Measurements from ENCODE around the gene OLFM2.

The OLFM2 gene

DNA sequence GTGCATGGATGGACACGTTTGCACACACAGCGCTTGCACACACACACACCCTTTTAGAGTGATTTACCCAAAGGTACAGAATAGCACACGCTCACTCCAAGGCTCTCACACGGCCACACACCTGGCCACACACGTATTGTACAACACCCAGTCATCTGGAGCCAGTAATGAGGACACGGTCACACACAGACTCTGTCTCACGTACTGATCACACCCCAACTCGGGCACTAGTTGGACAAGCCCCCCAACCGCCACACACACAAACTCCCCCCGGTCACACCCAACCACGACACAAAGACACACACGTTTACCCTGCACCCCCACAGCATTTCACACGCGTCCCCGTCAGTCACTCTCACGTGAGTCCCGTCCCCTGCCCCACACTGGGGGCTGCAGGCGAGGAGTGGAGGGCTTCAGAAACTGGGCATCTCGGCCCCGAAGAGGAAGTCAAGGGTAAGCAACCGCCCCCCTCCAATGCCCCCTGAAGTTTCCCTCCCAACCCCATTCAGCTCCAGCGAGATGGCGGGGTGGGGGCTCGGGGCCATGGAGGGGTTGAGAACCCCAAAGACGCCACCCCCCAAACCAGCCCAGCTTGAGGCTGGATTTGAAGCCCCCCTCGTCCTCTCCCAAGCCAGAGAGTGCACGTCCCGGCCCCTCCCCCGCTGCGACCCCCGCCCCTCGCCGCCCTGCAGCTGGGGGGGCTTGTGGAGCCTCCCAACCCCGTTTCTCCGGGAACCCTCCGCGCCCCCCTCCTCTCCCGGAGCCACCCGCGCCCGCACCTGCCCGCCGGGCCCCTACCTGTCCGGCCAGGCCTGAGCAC lies 599 bp downstream of the OLFM2 start:
- no peak for DNase-seq (ENCODE audit: low read depth in 1 of 2, low spot score in 1 of 2)
- H3K4me3 ChIP-seq (replicated peaks; ENCODE audit: insufficient read depth, low read length), result no peak overlapping the region
- peaks cover 27% of the 10 kb centered on the region for H3K27me3 ChIP-seq (ENCODE audit: insufficient read depth, poor library complexity, severe bottlenecking)
- H3K27ac ChIP-seq (replicated peaks), result no peak overlapping the region
- TF ChIP-seq GABPA (IDR thresholded peaks at IDR 0.05; ENCODE audit: low read depth) (no peak), SPI1 (IDR thresholded peaks at IDR 0.05; ENCODE audit: borderline replicate concordance, low read depth) (no peak), CTCF (IDR thresholded peaks at IDR 0.05; ENCODE audit: insufficient read depth, low read length) (no peak), POLR2AphosphoS5 (IDR thresholded peaks at IDR 0.05; ENCODE audit: low read depth) (no peak)

DNA sequence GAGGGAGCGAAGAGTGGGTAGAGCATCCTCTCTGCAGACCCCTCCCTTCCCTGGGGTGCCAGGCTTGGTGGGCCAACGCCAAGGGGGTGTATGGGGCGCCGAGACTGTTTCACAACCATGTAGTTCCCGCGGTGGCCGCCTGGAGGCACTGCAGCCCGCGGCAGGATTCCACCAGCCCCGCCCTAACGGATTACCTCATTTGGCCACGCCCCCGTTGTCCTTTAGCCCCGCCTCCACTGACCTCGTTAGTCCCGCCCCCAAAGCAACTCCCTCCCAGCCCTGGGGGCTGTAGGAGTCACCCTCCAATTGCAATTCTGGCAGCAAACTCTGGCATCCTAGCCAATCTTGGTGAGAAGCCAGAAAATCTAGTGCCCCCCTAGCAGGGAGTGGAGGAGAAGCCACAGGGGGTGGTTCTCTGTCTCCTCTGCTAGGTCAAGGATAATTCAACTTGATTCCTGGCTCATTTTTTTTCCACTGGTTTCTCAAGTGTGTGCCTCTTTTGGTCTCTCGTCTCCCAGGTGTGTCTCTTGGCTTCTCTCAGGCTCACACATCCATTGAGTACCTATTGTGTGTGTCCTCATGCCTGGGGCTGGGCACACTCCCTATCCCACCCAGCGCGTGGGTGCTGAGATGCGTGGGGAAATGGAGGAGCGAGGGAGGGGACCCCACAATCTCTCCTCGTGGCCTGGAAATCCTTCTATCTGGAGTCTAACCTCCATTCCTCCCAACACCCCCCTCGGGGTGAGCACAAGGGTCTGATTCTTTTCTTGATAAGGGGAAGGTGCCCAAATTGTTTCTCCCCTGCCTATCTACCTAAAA lies 2.0 kb downstream of the OLFM2 start:
- no peak overlapping the region for H3K27ac ChIP-seq (replicated peaks)
- TF ChIP-seq POLR2AphosphoS5 (IDR thresholded peaks at IDR 0.05; ENCODE audit: low read depth), result no peak
- TF ChIP-seq CTCF (IDR thresholded peaks at IDR 0.05; ENCODE audit: insufficient read depth, low read length), result peak; percentile 59
- DNase-seq (ENCODE audit: low read depth in 1 of 2, low spot score in 1 of 2), result peak in 1 of 2 experiments; percentile 57
- H3K4me3 ChIP-seq (replicated peaks; ENCODE audit: insufficient read depth, low read length), result no peak overlapping the region
- H3K27me3 ChIP-seq (ENCODE audit: insufficient read depth, poor library complexity, severe bottlenecking), result peaks cover 27% of the 10 kb centered on the region

- no peak overlapping the region for H3K4me3 ChIP-seq (replicated peaks; ENCODE audit: insufficient read depth, low read length)
- DNase-seq (ENCODE audit: low read depth in 1 of 2, low spot score in 1 of 2), result no peak
- no peak for TF ChIP-seq CTCF (IDR thresholded peaks at IDR 0.05; ENCODE audit: insufficient read depth, low read length)
- TF ChIP-seq SPI1 (IDR thresholded peaks at IDR 0.05; ENCODE audit: borderline replicate concordance, low read depth), result no peak
- no peak for TF ChIP-seq REST (IDR thresholded peaks at IDR 0.05; ENCODE audit: insufficient replicate concordance, low read depth)
- no peak for TF ChIP-seq POLR2AphosphoS5 (IDR thresholded peaks at IDR 0.05; ENCODE audit: low read depth)
- no peak for TF ChIP-seq GABPA (IDR thresholded peaks at IDR 0.05; ENCODE audit: low read depth)
- H3K27ac ChIP-seq (replicated peaks), result no peak overlapping the region
- peaks cover 27% of the 10 kb centered on the region for H3K27me3 ChIP-seq (ENCODE audit: insufficient read depth, poor library complexity, severe bottlenecking)
Observed at GRCh38 chr19:9932835-9933234, 3.5 kb downstream of the OLFM2 start.

DNA sequence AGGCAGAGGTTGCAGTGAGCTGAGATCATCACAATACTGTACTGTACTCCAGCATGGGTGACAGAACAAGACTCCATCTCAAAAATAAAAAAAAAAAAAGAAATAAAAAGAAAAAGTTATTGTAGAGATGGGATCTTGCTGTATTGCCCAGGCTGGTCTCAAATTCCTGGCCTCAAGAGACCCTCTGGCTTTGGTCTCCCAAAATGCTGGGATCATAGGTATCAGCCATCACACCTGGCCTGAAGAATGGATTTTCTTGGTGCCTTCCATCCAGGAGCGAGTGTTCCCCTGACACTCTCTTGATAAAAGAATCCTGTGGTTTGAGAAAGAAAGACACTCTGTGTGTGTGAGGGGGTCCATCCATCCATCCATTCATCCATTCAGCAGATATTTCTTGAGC lies 4.7 kb downstream of the OLFM2 start:
- peaks cover 20% of the 10 kb centered on the region for H3K27me3 ChIP-seq (ENCODE audit: insufficient read depth, poor library complexity, severe bottlenecking)
- no peak overlapping the region for H3K27ac ChIP-seq (replicated peaks)
- no peak for TF ChIP-seq SPI1 (IDR thresholded peaks at IDR 0.05; ENCODE audit: borderline replicate concordance, low read depth)
- no peak for TF ChIP-seq GABPA (IDR thresholded peaks at IDR 0.05; ENCODE audit: low read depth)
- no peak for TF ChIP-seq REST (IDR thresholded peaks at IDR 0.05; ENCODE audit: insufficient replicate concordance, low read depth)
- no peak for TF ChIP-seq CTCF (IDR thresholded peaks at IDR 0.05; ENCODE audit: insufficient read depth, low read length)
- no peak for TF ChIP-seq POLR2AphosphoS5 (IDR thresholded peaks at IDR 0.05; ENCODE audit: low read depth)
- no peak for DNase-seq (ENCODE audit: low read depth in 1 of 2, low spot score in 1 of 2)
- no peak overlapping the region for H3K4me3 ChIP-seq (replicated peaks; ENCODE audit: insufficient read depth, low read length)
